OCI-LY7 (cell line): ENCODE results near the gene CACNG5.

ENCODE experiments used
- CTCF ChIP-seq: fragments of 200-600 bp; sonication (generic); conservative IDR thresholded peaks from 2 replicates; pipeline ENCODE4 v1.5.1; 2014; ENCODE audit warnings: mild to moderate bottlenecking, antibody characterized with exemption, low read length, moderate library complexity, mixed read lengths
- EZH2phosphoT487 ChIP-seq: fragments of 200-600 bp; sonication (generic); IDR thresholded peaks from 2 replicates; pipeline ENCODE4 v1.6.1; 2018; ENCODE audit warnings: low read depth, borderline replicate concordance, mild to moderate bottlenecking, mixed run types, antibody characterized with exemption, low read length, moderate library complexity, mixed read lengths

- TF ChIP-seq CTCF: no peak
- no peak for TF ChIP-seq EZH2phosphoT487
Measured at GRCh38 chr17:66892246-66892645, 57.3 kb downstream of the CACNG5 start.
